Tibial artery (tissue), 4 donors: ENCODE results near the gene BRD7.

Source experiments
- DNase-seq, 2 donors: peaks; one replicate each; pipeline ENCODE4 v3.0.0-alpha.2; 2019
- H3K27ac ChIP-seq, 2 donors: fragments of 200-600 bp; sonication (generic) in 1 of 2; 1 replicate in 1 of 2; 2 replicates in 1 of 2; pipeline ENCODE4 v1.5.1; 2018 to 2019; ENCODE audit warnings: mild to moderate bottlenecking in 1 of 2
- H3K27me3 ChIP-seq, 2 donors: fragments of 200-600 bp; sonication (generic) in 1 of 2; one replicate each; pipeline versions ENCODE4 v1.5.1 to v1.6.0; 2016 to 2019
- H3K36me3 ChIP-seq, 3 donors: fragments of 200-600 bp; sonication (generic) in 2 of 3; one replicate each; pipeline ENCODE4 v1.5.1; 2016 to 2019; ENCODE audit warnings: mild to moderate bottlenecking in 2 of 3
- H3K4me1 ChIP-seq, 4 donors: fragments of 200-600 bp; sonication (generic) in 2 of 4; 1 replicate in 3 of 4; 2 replicates in 1 of 4; pipeline ENCODE4 v1.5.1; 2016 to 2019
- H3K4me3 ChIP-seq, 2 donors: fragments of 200-600 bp; sonication (generic) in 1 of 2; 1 replicate in 1 of 2; 2 replicates in 1 of 2; pipeline ENCODE4 v1.5.1; 2018 to 2019; ENCODE audit warnings: mild to moderate bottlenecking in 2 of 2
- H3K9me3 ChIP-seq, 3 donors: fragments of 200-600 bp; sonication (generic) in 1 of 3; one replicate each; pipeline ENCODE4 v1.5.1; 2016 to 2019
- CTCF ChIP-seq, 2 experiments: fragments of 200-600 bp in 1 of 2; fragments of 450-650 bp in 1 of 2; IDR thresholded peaks; one replicate each; pipeline ENCODE4 v1.5.1; 2017 to 2019; ENCODE audit warnings: antibody characterized with exemption in 2 of 2, mild to moderate bottlenecking in 1 of 2, moderate library complexity in 1 of 2
- intact Hi-C: fragments of 100-400 bp; cut with DNase I; formaldehyde crosslinking; loops from one replicate; pipeline ENCODE4 v1.15.0; 2023; ENCODE audit warnings: low total_unique reads

BRD7 gene

GRCh38 chr16:50316848-50317630, 51.7 kb downstream of the BRD7 start:
- Histone ChIP-seq H3K36me3 (peaks cover 69 to 95% (median 91%) of the 10 kb centered on the region in 3 donors), H3K4me3 (no peak overlapping the region), H3K9me3 (no peaks in the 10 kb centered on the region), H3K4me1 (no peaks in the 10 kb centered on the region), H3K27ac (no peak overlapping the region), H3K27me3 (no peaks in the 10 kb centered on the region)
- no peak for DNase-seq
- intact Hi-C loops = no loop called here
- no peak for TF ChIP-seq CTCF (IDR thresholded peaks at IDR 0.05)

GRCh38 chr16:50316102-50316847, 52.5 kb downstream of the BRD7 start:
- H3K36me3 ChIP-seq = peaks cover 64 to 91% (median 88%) of the 10 kb centered on the region in 3 donors
- no peaks in the 10 kb centered on the region for H3K27me3 ChIP-seq
- no peak overlapping the region for H3K4me3 ChIP-seq
- peak overlapping the region in 1 of 2 donors; percentile 57 for H3K27ac ChIP-seq
- no peak for DNase-seq
- intact Hi-C loops = no loop called here
- H3K9me3 ChIP-seq = no peaks in the 10 kb centered on the region
- no peak for TF ChIP-seq CTCF (IDR thresholded peaks at IDR 0.05)
- no peaks in the 10 kb centered on the region for H3K4me1 ChIP-seq

DNA sequence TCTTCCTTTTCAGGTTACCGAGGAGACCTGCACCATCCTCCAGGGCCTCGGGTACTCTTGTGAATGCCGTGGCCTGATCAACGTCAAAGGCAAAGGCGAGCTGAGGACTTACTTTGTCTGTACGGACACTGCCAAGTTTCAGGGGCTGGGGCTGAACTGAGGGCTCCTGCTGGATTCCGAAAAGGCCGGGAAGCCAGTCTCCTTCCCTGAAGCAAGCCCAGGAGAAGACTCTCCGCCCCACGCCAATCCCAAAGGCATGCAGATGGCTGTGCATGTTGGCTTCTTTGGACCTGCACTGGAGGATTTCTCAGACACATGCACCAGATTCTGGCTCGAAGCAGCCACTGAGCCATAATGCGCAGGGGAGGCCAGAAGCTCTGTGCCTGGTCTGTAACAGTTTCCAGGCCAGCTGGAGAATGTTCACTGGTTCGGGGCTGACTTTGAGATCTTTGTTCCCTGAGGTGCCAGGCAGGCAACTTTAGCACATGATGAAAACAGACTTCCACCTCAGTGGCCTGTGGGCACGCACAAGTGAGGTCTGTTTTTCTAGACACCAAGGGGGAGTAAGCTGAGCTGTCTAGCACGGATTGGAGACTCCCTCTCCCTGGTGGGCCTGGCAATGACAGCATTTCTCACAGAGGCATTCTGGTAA, 53.3 kb downstream of the BRD7 start:
- DNase-seq = peak in 1 of 2 donors; percentile 63
- Histone ChIP-seq H3K27ac (peak overlapping the region in 1 of 2 donors; percentile 57), H3K9me3 (no peaks in the 10 kb centered on the region), H3K27me3 (no peaks in the 10 kb centered on the region), H3K4me1 (no peaks in the 10 kb centered on the region), H3K36me3 (peaks cover 57 to 83% (median 80%) of the 10 kb centered on the region in 3 donors), H3K4me3 (no peak overlapping the region)
- intact Hi-C loops = no loop called here
- no peak for TF ChIP-seq CTCF (IDR thresholded peaks at IDR 0.05)

GRCh38 chr16:50314665-50315064, 54.1 kb downstream of the BRD7 start:
- Histone ChIP-seq H3K4me1 (peaks cover 0 to 4% (median 2%) of the 10 kb centered on the region in 4 donors), H3K4me3 (no peak overlapping the region), H3K27ac (peak overlapping the region in 1 of 2 donors; percentile 57), H3K36me3 (peaks cover 49 to 75% (median 72%) of the 10 kb centered on the region in 3 donors), H3K9me3 (no peaks in the 10 kb centered on the region), H3K27me3 (no peaks in the 10 kb centered on the region)
- TF ChIP-seq CTCF (IDR thresholded peaks at IDR 0.05) = no peak
- DNase-seq = no peak
- intact Hi-C loops = no loop called here

- H3K27ac ChIP-seq = peak overlapping the region; percentile 47 to 57
- intact Hi-C loops = no loop called here
- no peak overlapping the region for H3K4me3 ChIP-seq
- TF ChIP-seq CTCF (IDR thresholded peaks at IDR 0.05) = no peak
- peaks cover 0 to 11% (median 8%) of the 10 kb centered on the region in 4 donors for H3K4me1 ChIP-seq
- H3K9me3 ChIP-seq = no peaks in the 10 kb centered on the region
- H3K36me3 ChIP-seq = peaks cover 40 to 66% (median 64%) of the 10 kb centered on the region in 3 donors
- peak; percentile 89 for DNase-seq
- H3K27me3 ChIP-seq = no peaks in the 10 kb centered on the region
Observed at GRCh38 chr16:50313596-50314478, 55.0 kb downstream of the BRD7 start.
